K562 (cell line): ENCODE data around the gene ELFN2. TPM values are rescaled to one million over a fixed set of nuclear protein-coding genes. Genes with fewer than 3 reads are reported as not detected.

Source experiments
- ATAC-seq: fragments of 200-7000 bp; cut with Tn5 transposase; 3 replicates; pipeline ENCODE4 v1.9.1; 2020; ENCODE audit warnings: moderate library complexity
- BruUV-seq: library from RNA; stranded (reverse); fragments of 400-500 nt; replicated peaks from 2 replicates; lab custom pipeline; 2021; lab: Mats Ljungman, UMichigan
- CTCF ChIA-PET: fragments of 300-600 bp; formaldehyde crosslinking; extraction: SDS; loops from one replicate; lab custom pipeline; 2021; ENCODE audit warnings: low intra/inter-chr PET ratio; lab: Yijun Ruan, JAX
- POLR2A ChIA-PET: fragments of 300-600, 350-650 bp; sonication (Branson Sonifier 250); formaldehyde crosslinking; extraction: SDS; loops from one replicate; lab custom pipeline; 2021; ENCODE audit warnings: antibody characterized with exemption, inconsistent platforms; lab: Yijun Ruan, JAX
- DNase-seq, 4 experiments: peaks; one replicate each; pipeline versions ENCODE4 v3.0.0 to v3.0.0-alpha.2; 2011 to 2018; ENCODE audit warnings: low spot score in 3 of 4, mixed read lengths in 3 of 4; ENCODE audit errors: extremely low read depth in 1 of 4
- FAIRE-seq: peaks from 2 replicates; lab custom pipeline; 2011; peaks lifted over from hg19 to GRCh38; lab: Jason Lieb, UNC
- H2AFZ ChIP-seq: 2 replicates; pipeline ENCODE4 v1.6.0; 2011; ENCODE audit warnings: low read depth, low read length, control low read depth, inconsistent platforms
- H3K27ac ChIP-seq: fragments of 200-600 bp; 3 replicates; pipeline ENCODE4 v1.8.0; 2011; ENCODE audit warnings: low read depth, mild to moderate bottlenecking, control low read depth, inconsistent platforms, low read length, moderate library complexity, mixed read lengths; ENCODE audit errors: extremely low read depth
- H3K27me3 ChIP-seq, 2 experiments: fragments of 300-600 bp in 1 of 2; 2 replicates in 1 of 2; 3 replicates in 1 of 2; pipeline versions ENCODE4 v1.6.0 to v1.8.0; 2011; ENCODE audit warnings: inconsistent platforms in 2 of 2, low read length in 2 of 2, mild to moderate bottlenecking in 1 of 2, mixed read lengths in 1 of 2, moderate library complexity in 1 of 2; ENCODE audit not compliant: control insufficient read depth in 2 of 2, insufficient read depth in 2 of 2
- H3K36me3 ChIP-seq: fragments of 300-600 bp; 3 replicates; pipeline ENCODE4 v1.8.0; 2011; ENCODE audit warnings: mild to moderate bottlenecking, low read length, inconsistent platforms; ENCODE audit not compliant: control insufficient read depth, insufficient read depth
- H3K4me1 ChIP-seq, 2 experiments: fragments of 200-600 bp in 1 of 2; replicated peaks in 1 of 2; 2 replicates in 1 of 2; 3 replicates in 1 of 2; pipeline versions ENCODE4 v1.5.1 to v1.8.0; 2011; ENCODE audit warnings: inconsistent platforms in 2 of 2, low read length in 2 of 2, mild to moderate bottlenecking in 1 of 2, mixed read lengths in 1 of 2, moderate library complexity in 1 of 2; ENCODE audit not compliant: control insufficient read depth in 2 of 2, insufficient read depth in 2 of 2
- H3K4me2 ChIP-seq: 2 replicates; pipeline ENCODE4 v1.6.1; 2011; ENCODE audit warnings: low read length, control low read depth, inconsistent platforms, mixed read lengths; ENCODE audit not compliant: insufficient read depth
- H3K4me3 ChIP-seq: fragments of 200-600 bp; sonication (generic), shearing (Covaris generic); 2 replicates; pipeline ENCODE4 v1.5.1; 2016; ENCODE audit warnings: control low read depth, inconsistent platforms
- H3K79me2 ChIP-seq: fragments of 200-600 bp; 3 replicates; pipeline ENCODE4 v1.8.0; 2011; ENCODE audit warnings: low read length, inconsistent platforms; ENCODE audit not compliant: control insufficient read depth, insufficient read depth
- H3K9ac ChIP-seq, 2 experiments: 2 replicates each; pipeline versions ENCODE4 v1.6.0 to v1.6.1; 2011; ENCODE audit warnings: low read depth in 2 of 2, low read length in 2 of 2, control low read depth in 1 of 2, inconsistent platforms in 1 of 2, mild to moderate bottlenecking in 1 of 2, mixed read lengths in 1 of 2; ENCODE audit not compliant: insufficient read depth in 1 of 2
- H3K9me1 ChIP-seq: one replicate; pipeline ENCODE4 v1.6.0; 2011; ENCODE audit warnings: inconsistent platforms, mild to moderate bottlenecking, low read length, moderate library complexity; ENCODE audit not compliant: control insufficient read depth, insufficient read depth
- H3K9me3 ChIP-seq: replicated peaks from 2 replicates; pipeline ENCODE4 v1.5.1; 2011; ENCODE audit warnings: low read depth, low read length, inconsistent platforms; ENCODE audit not compliant: control insufficient read depth, insufficient read depth
- H4K20me1 ChIP-seq: replicated peaks from 2 replicates; pipeline ENCODE4 v1.6.1; 2011; ENCODE audit warnings: low read length, inconsistent platforms, mixed read lengths; ENCODE audit not compliant: control insufficient read depth, insufficient read depth
- CBX2 ChIP-seq: fragments of 200-600 bp; sonication (generic); IDR thresholded peaks from one replicate; pipeline ENCODE4 v1.6.1; 2012; ENCODE audit warnings: mild to moderate bottlenecking, low read length, inconsistent platforms; ENCODE audit not compliant: insufficient read depth, poor library complexity, severe bottlenecking
- GTF2E2 ChIP-seq: fragments of 200-800 bp; sonication (Bioruptor generic); IDR thresholded peaks from 2 replicates; pipeline ENCODE4 v1.6.1; 2016; ENCODE audit warnings: missing genetic modification characterization, missing compliant biosample characterization
- KLF10 ChIP-seq: fragments of 250-450 bp; sonication (Bioruptor Pico); IDR thresholded peaks from 2 replicates; pipeline ENCODE4 v1.6.1; 2021; ENCODE audit warnings: matching md5 sums
- NFE2 ChIP-seq: IDR thresholded peaks from 2 replicates; pipeline ENCODE4 v1.6.1; 2014; ENCODE audit warnings: antibody characterized with exemption, low read depth
- POLR3G ChIP-seq: IDR thresholded peaks from 2 replicates; pipeline ENCODE4 v1.6.1; 2011; ENCODE audit not compliant: insufficient read length, insufficient replicate concordance; ENCODE audit errors: extremely low read depth
- RAD21 ChIP-seq, 2 experiments: fragments of 250-450 bp in 1 of 2; fragments of 450-650 bp in 1 of 2; sonication (Bioruptor Pico) in 1 of 2; formaldehyde crosslinking in 1 of 2; IDR thresholded peaks in 1 of 2; conservative IDR thresholded peaks in 1 of 2; 2 replicates each; pipeline versions ENCODE4 v1.4.0 to v1.8.0; 2020 to 2022; ENCODE audit warnings: mild to moderate bottlenecking in 2 of 2, moderate library complexity in 1 of 2
- RBM25 ChIP-seq: fragments of 200-400 bp; formaldehyde crosslinking; IDR thresholded peaks from 2 replicates; pipeline ENCODE4 v1.6.1; 2018; ENCODE audit warnings: low read length, low read depth, moderate library complexity; ENCODE audit not compliant: severe bottlenecking
- SREBF2 ChIP-seq: sonication (generic); formaldehyde crosslinking; IDR thresholded peaks from 2 replicates; pipeline ENCODE4 v1.4.0; 2020; ENCODE audit warnings: mild to moderate bottlenecking, missing genetic modification reagents
- TBP ChIP-seq: optimal IDR thresholded peaks from 2 replicates; pipeline ENCODE3; 2011; ENCODE audit warnings: low read depth, low read length, improper control_type of control experiment
- ZC3H4 ChIP-seq: sonication (generic); formaldehyde crosslinking; IDR thresholded peaks from 2 replicates; pipeline ENCODE4 v1.9.0; 2021; ENCODE audit warnings: missing genetic modification reagents, borderline replicate concordance
- ZNF589 ChIP-seq: fragments of 200-800 bp; sonication (Bioruptor generic); IDR thresholded peaks from 2 replicates; pipeline ENCODE4 v1.6.1; 2016; ENCODE audit warnings: low read depth, missing genetic modification characterization, missing compliant biosample characterization
- WGBS: fragments of 100-300 bp; shearing (Covaris generic); methylation state at CpG from one replicate; pipeline ENCODE4 v1.1.6; 2016; ENCODE audit warnings: low coverage, mixed read lengths; ENCODE audit not compliant: insufficient coverage; ENCODE audit errors: missing lambda C conversion rate; 5-methylcytosine and 5-hydroxymethylcytosine counted together
- in situ Hi-C: fragments of 300-500 bp; cut with MboI; formaldehyde crosslinking; loops from 4 replicates; pipeline ENCODE4 v1.15.0; 2018; ENCODE audit warnings: inconsistent platforms, mixed read lengths
- intact Hi-C: fragments of 100-400 bp; cut with micrococcal nuclease; formaldehyde crosslinking; loops from 2 replicates; pipeline ENCODE4 v1.14.2; 2022
- polyA plus RNA-seq, 8 experiments: library from polyadenylated mRNA; depleted of rRNA in 4 of 8; stranded (reverse) in 5 of 8; unstranded in 3 of 8; fragments of >200 nt; fragmentation: Nextera tagmentation in 2 of 8; fragmentation: Illumina TruSeq in 1 of 8; extraction: Ambion mirVana in 2 of 8; extraction: Trizol in 1 of 8; gene quantifications; 2 replicates each; pipeline versions ENCODE4 v1.2.1 to v1.2.3, GENCODE V29; 2011 to 2014; ENCODE audit warnings: inconsistent platforms in 1 of 8, missing spikeins in 1 of 8
- total RNA-seq, 7 experiments: library from RNA; depleted of rRNA in 6 of 7; stranded (reverse); fragments of >200 nt in 6 of 7; fragmentation: Illumina TruSeq in 2 of 7; extraction: Trizol in 2 of 7; gene quantifications; 2 replicates each; pipeline versions ENCODE4 v1.2.1 to v1.2.3, GENCODE V29; 2011 to 2021; ENCODE audit warnings: low replicate concordance in 1 of 7
- TF ChIP-seq, protein P1 (sequence below): IDR thresholded peaks from 2 replicates; pipeline ENCODE4 v1.6.1; 2011; ENCODE audit warnings: borderline replicate concordance, low read depth, mild to moderate bottlenecking, moderate library complexity, low read length; ENCODE audit not compliant: insufficient read depth, poor library complexity, severe bottlenecking

The ELFN2 gene
- total and polyA plus RNA-seq, 9 of the 15 experiments (the other 6 are each of a cell fraction or from before 2014, with no cell fraction given) = not detected

DNA sequence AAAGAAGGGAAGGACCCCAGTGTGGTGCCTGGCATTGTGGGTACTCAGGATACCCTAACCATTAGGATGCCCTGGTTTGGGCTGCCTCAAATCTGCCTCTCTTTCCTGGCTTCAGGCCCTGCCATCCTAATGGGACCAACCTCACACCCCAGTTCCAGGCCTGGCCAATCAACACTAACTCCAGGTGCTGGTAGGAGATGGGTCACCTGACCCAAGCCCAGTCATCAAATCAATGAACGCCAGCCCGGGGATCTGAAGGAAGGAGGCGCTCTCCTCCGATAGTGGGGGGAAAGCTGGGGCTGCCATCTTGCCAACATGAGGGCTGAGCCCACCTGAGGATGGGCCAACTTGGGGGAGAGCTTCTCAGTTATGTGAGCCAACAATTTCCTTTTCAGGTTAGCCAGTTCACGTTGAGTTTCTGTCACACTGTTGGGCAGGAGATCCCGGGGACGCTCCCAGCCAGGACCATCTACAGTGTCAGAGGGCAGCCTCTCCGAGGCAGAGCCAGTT is 46.2 kb upstream of the ELFN2 start:
- Histone ChIP-seq H3K9me3 (no peaks in the 10 kb centered on the region), H3K4me1 (no peaks in the 10 kb centered on the region; a peak in 1 of 5 replicates), H3K4me2 (no peak overlapping the region), H3K36me3 (no peaks in the 10 kb centered on the region), H4K20me1 (no peaks in the 10 kb centered on the region), H2AFZ (no peak overlapping the region), H3K9ac (no peak overlapping the region), H3K27ac (no peak overlapping the region), H3K4me3 (no peak overlapping the region), H3K79me2 (no peaks in the 10 kb centered on the region), H3K27me3 (peaks cover 3 to 18% of the 10 kb centered on the region in 2 experiments; a peak in 2 of 5 replicates), H3K9me1 (no peaks in the 10 kb centered on the region)
- 0% methylated on average over 6 of the region's 8 CpGs for WGBS
- ChIA-PET POLR2A (interaction anchor here (0.6 kb wide), 1 partner anchor 481 kb away, joined by 4 read pairs; no protein-coding TSS in a partner anchor), CTCF (no interaction called here)
- no peak for ATAC-seq
- intact Hi-C loops (no loop called here), in situ Hi-C loops (no loop called here)
- TF ChIP-seq TBP (no peak), CBX2 (no peak), KLF10 (CRISPR knock-in tag) (no peak), SREBF2 (CRISPR knock-in tag) (no peak), POLR3G (no peak)
- BruUV-seq = no TSS peak
- FAIRE-seq = no peak
- no peak for DNase-seq

GRCh38 chr22:37472418-37473006 is 45.2 kb upstream of the ELFN2 start:
- H3K79me2 ChIP-seq = no peaks in the 10 kb centered on the region
- H3K36me3 ChIP-seq = no peaks in the 10 kb centered on the region
- H3K9me1 ChIP-seq = no peaks in the 10 kb centered on the region
- FAIRE-seq (no peak), ATAC-seq (peak; percentile 71), DNase-seq (peak; percentile 38 to 57 (median 55))
- POLR2A ChIA-PET = interaction anchor here (0.5 to 1.4 kb wide), 2 partner anchors 10 to 55 kb away, joined by 5 read pairs; no protein-coding TSS in a partner anchor
- BruUV-seq = no TSS peak
- intact Hi-C loops = no loop called here
- H3K4me3 ChIP-seq = no peak overlapping the region
- H2AFZ ChIP-seq = no peak overlapping the region
- H3K4me1 ChIP-seq = no peaks in the 10 kb centered on the region; a peak in 1 of 5 replicates
- in situ Hi-C loops = no loop called here
- 0% methylated on average over 8 of the region's 8 CpGs for WGBS
- CTCF ChIA-PET = no interaction called here
- no peak overlapping the region for H3K27ac ChIP-seq
- H3K4me2 ChIP-seq = no peak overlapping the region
- H4K20me1 ChIP-seq = no peaks in the 10 kb centered on the region
- no peak overlapping the region for H3K9ac ChIP-seq
- H3K27me3 ChIP-seq = peaks cover 3 to 27% of the 10 kb centered on the region in 2 experiments; a peak in 2 of 5 replicates
- no peaks in the 10 kb centered on the region for H3K9me3 ChIP-seq
- TF ChIP-seq RAD21 (CRISPR knock-in tag; conservative IDR thresholded peaks at IDR 0.05 in 1 of 2, IDR thresholded peaks at IDR 0.05 in 1 of 2) (peak in 1 of 2 experiments; percentile 51; a peak in 2 of 4 replicates), ZNF589 (CRISPR knock-in tag) (no peak), NFE2 (no peak), ZC3H4 (CRISPR knock-in tag) (no peak), GTF2E2 (tag) (no peak), RBM25 (peak; percentile 51)
- TF ChIP-seq, protein P1, sequence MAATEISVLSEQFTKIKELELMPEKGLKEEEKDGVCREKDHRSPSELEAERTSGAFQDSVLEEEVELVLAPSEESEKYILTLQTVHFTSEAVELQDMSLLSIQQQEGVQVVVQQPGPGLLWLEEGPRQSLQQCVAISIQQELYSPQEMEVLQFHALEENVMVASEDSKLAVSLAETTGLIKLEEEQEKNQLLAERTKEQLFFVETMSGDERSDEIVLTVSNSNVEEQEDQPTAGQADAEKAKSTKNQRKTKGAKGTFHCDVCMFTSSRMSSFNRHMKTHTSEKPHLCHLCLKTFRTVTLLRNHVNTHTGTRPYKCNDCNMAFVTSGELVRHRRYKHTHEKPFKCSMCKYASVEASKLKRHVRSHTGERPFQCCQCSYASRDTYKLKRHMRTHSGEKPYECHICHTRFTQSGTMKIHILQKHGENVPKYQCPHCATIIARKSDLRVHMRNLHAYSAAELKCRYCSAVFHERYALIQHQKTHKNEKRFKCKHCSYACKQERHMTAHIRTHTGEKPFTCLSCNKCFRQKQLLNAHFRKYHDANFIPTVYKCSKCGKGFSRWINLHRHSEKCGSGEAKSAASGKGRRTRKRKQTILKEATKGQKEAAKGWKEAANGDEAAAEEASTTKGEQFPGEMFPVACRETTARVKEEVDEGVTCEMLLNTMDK = peak; percentile 59
